Ovary (tissue), 9 donors: ENCODE results near the gene ZBTB18. TPM values are rescaled to one million over a fixed set of nuclear protein-coding genes. Genes with fewer than 3 reads are reported as not detected.

Experiments used
- DNase-seq, 5 donors: peaks; one replicate each; pipeline ENCODE4 v3.0.0-alpha.2; 2019 to 2020
- H3K27ac ChIP-seq, 2 donors: fragments of 200-600 bp; one replicate each; pipeline versions ENCODE4 v1.5.1 to v1.8.0; 2019 to 2022
- H3K27me3 ChIP-seq: fragments of 200-600 bp; one replicate; pipeline ENCODE4 v1.8.0; 2022
- H3K36me3 ChIP-seq: fragments of 200-600 bp; sonication (generic); one replicate; pipeline ENCODE4 v1.5.1; 2019
- H3K4me1 ChIP-seq: one replicate; pipeline ENCODE4 v1.8.1; 2013; ENCODE audit warnings: mild to moderate bottlenecking, moderate library complexity; ENCODE audit not compliant: insufficient read depth
- H3K4me3 ChIP-seq: fragments of 200-600 bp; sonication (generic); one replicate; pipeline ENCODE4 v1.5.1; 2017
- H3K9me3 ChIP-seq, 2 donors: fragments of 200-600 bp in 1 of 2; sonication (generic) in 1 of 2; one replicate each; pipeline versions ENCODE4 v1.5.1 to v1.8.1; 2013 to 2019; ENCODE audit warnings: mild to moderate bottlenecking in 1 of 2, moderate library complexity in 1 of 2
- CTCF ChIP-seq, 3 donors: fragments of 450-650 bp in 2 of 3; fragments of 200-600 bp in 1 of 3; IDR thresholded peaks; one replicate each; pipeline versions ENCODE4 v1.5.1 to v1.8.0; 2016 to 2022; ENCODE audit warnings: antibody characterized with exemption in 3 of 3, mild to moderate bottlenecking in 1 of 3
- EP300 ChIP-seq: sonication (generic); formaldehyde crosslinking; IDR thresholded peaks from one replicate; pipeline ENCODE4 v1.6.1; 2017; ENCODE audit warnings: antibody characterized with exemption
- POLR2A ChIP-seq: fragments of 450-650 bp; IDR thresholded peaks from one replicate; pipeline ENCODE4 v1.6.1; 2017; ENCODE audit warnings: antibody characterized with exemption, mild to moderate bottlenecking, moderate library complexity
- WGBS, 3 donors: extraction: QIAGEN DNeasy Blood & Tissue Kit in 1 of 3; methylation state at CpG; one replicate each; pipeline versions ENCODE4 v1.1.5 to v1.1.7; 2013 to 2017; 5-methylcytosine and 5-hydroxymethylcytosine counted together
- intact Hi-C, 4 donors: fragments of 100-400 bp; cut with DNase I; formaldehyde crosslinking; loops; one replicate each; pipeline versions ENCODE4 v1.11.0 to v1.15.1; 2022 to 2023
- polyA plus RNA-seq, 2 donors: library from polyadenylated mRNA; stranded (reverse); fragments of 200-250 nt in 1 of 2; fragments of 350-450 nt in 1 of 2; fragmentation: Illumina TruSeq in 1 of 2; extraction: RNeasy Lipid Tissue Mini Kit (QIAGEN cat#74804) in 1 of 2; gene quantifications; one replicate each; pipeline ENCODE4 v1.2.3, GENCODE V29; 2013 to 2014
- total RNA-seq, 7 donors: library from RNA; depleted of rRNA in 2 of 7; stranded (reverse); fragments of >200 nt in 2 of 7; fragmentation: NEBNext Ultra II Directional in 3 of 7; extraction: Animal tissue kit (Norgen Biotek cat#: 25700) in 3 of 7; gene quantifications; one replicate each; pipeline versions ENCODE4 v1.1.0 to v1.2.4, GENCODE V29; 2016 to 2023
- donor health status: DM: no; HTN: no; CAD: no; lungs with moderate emphysema.
- donor health status: DM: no; HTN: no; CAD: no.
- donor health status: Bipolar disorder and iron deficiency.
- donor health status: DM: yes; HTN: yes; CAD: no.
- donor health status: DM: no; HTN: no; CAD: no.
- donor health status: DM: yes; HTN: yes; CAD: no.

The ZBTB18 gene
- total and polyA plus RNA-seq, 9 donors: 6.7 to 14.0 (median 10.1) TPM

GRCh38 chr1:244083383-244083943, 32.4 kb downstream of the ZBTB18 start:
- Histone ChIP-seq H3K4me3 (no peak overlapping the region), H3K27ac (no peak overlapping the region), H3K36me3 (no peaks in the 10 kb centered on the region), H3K27me3 (no peaks in the 10 kb centered on the region), H3K9me3 (no peaks in the 10 kb centered on the region), H3K4me1 (no peaks in the 10 kb centered on the region)
- DNase-seq: no peak
- no peak for TF ChIP-seq EP300
- no peak for TF ChIP-seq CTCF (IDR thresholded peaks at IDR 0.05)
- no peak for TF ChIP-seq POLR2A
- intact Hi-C loops: no loop called here
- 46 to 52% (median 52%) methylated on average over 5 of the region's 5 CpGs for WGBS, 3 donors

GRCh38 chr1:244084763-244085162, 33.7 kb downstream of the ZBTB18 start:
- no peak overlapping the region for H3K27ac ChIP-seq

GRCh38 chr1:244085891-244086290, 34.8 kb downstream of the ZBTB18 start:
- WGBS, 3 donors: 89 to 100% (median 92%) methylated on average over 2 of the region's 2 CpGs
- TF ChIP-seq EP300 (no peak), POLR2A (no peak), CTCF (IDR thresholded peaks at IDR 0.05) (no peak)
- intact Hi-C loops: no loop called here

More at GRCh38 chr1:244084763-244085162, 33.7 kb downstream of the ZBTB18 start:
- no peak for DNase-seq
- Histone ChIP-seq H3K9me3 (no peaks in the 10 kb centered on the region), H3K27me3 (no peaks in the 10 kb centered on the region), H3K4me1 (no peaks in the 10 kb centered on the region), H3K4me3 (no peak overlapping the region), H3K36me3 (no peaks in the 10 kb centered on the region)
- intact Hi-C loops: no loop called here
- no peak for TF ChIP-seq POLR2A
- no peak for TF ChIP-seq EP300
- TF ChIP-seq CTCF (IDR thresholded peaks at IDR 0.05): no peak
- WGBS, 3 donors: 71 to 83% (median 74%) methylated on average over 3 of the region's 3 CpGs

GRCh38 chr1:244087021-244087560, 36.0 kb downstream of the ZBTB18 start:
- no peaks in the 10 kb centered on the region for H3K9me3 ChIP-seq
- H3K4me3 ChIP-seq: no peak overlapping the region
- WGBS, 3 donors: 81 to 90% (median 86%) methylated on average over 13 of the region's 13 CpGs
- intact Hi-C loops: no loop called here
- no peaks in the 10 kb centered on the region for H3K36me3 ChIP-seq
- no peak for DNase-seq
- no peak overlapping the region for H3K27ac ChIP-seq
- TF ChIP-seq CTCF (IDR thresholded peaks at IDR 0.05) (no peak), EP300 (no peak), POLR2A (no peak)
- H3K4me1 ChIP-seq: no peaks in the 10 kb centered on the region
- H3K27me3 ChIP-seq: no peaks in the 10 kb centered on the region

More at GRCh38 chr1:244085891-244086290, 34.8 kb downstream of the ZBTB18 start:
- no peak for DNase-seq
- Histone ChIP-seq H3K36me3 (no peaks in the 10 kb centered on the region), H3K4me1 (no peaks in the 10 kb centered on the region), H3K4me3 (no peak overlapping the region), H3K27me3 (no peaks in the 10 kb centered on the region), H3K9me3 (no peaks in the 10 kb centered on the region), H3K27ac (no peak overlapping the region)
